A549 (cell line): Measurements from ENCODE around the gene MT1F.
A peak's percentile ranks its signal among the peaks of the same experiment; 100 is the strongest.

ENCODE experiments used
- CBX2 ChIP-seq: fragments of 200-600 bp; sonication (generic); IDR thresholded peaks from 2 replicates; pipeline ENCODE4 v1.6.1; 2016; ENCODE audit warnings: low read depth, mild to moderate bottlenecking, borderline replicate concordance
- HDAC2 ChIP-seq: fragments of 200-600 bp; sonication (generic); IDR thresholded peaks from 2 replicates; pipeline ENCODE4 v1.6.1; 2016
- MAX ChIP-seq: IDR thresholded peaks from 2 replicates; pipeline ENCODE4 v1.6.1; 2012
- RARB ChIP-seq: fragments of 250-450 bp; sonication (Bioruptor Pico); IDR thresholded peaks from 2 replicates; pipeline ENCODE4 v1.8.0; 2021; ENCODE audit warnings: mild to moderate bottlenecking, moderate library complexity
- TF ChIP-seq, protein P1 (sequence below): fragments of >200 bp; sonication (Bioruptor Twin); formaldehyde crosslinking; IDR thresholded peaks from 3 replicates; pipeline ENCODE4 v1.5.1; 2016

DNA sequence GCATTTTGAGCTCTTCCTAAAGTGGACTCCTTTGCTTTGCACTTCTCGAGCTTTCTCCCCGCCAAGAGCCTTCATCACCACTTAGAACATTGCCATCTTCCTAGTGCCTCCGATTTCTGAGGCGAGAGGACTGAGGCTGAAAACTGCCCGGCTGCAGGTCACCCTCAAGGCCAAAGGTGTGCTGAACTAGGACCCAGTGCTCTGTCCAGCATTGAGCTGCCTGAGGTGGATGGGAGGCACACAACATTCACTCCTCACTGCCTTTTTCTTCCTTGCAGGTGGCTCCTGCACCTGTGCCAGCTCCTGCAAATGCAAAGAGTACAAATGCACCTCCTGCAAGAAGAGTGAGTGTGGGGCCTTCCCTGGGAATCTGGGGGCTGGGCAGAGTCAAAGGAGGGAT is 13.9 kb upstream of the MT1F start:
- TF ChIP-seq MAX (no peak), CBX2 (no peak), HDAC2 (no peak), RARB (CRISPR knock-in tag) (no peak)
- TF ChIP-seq, protein P1, sequence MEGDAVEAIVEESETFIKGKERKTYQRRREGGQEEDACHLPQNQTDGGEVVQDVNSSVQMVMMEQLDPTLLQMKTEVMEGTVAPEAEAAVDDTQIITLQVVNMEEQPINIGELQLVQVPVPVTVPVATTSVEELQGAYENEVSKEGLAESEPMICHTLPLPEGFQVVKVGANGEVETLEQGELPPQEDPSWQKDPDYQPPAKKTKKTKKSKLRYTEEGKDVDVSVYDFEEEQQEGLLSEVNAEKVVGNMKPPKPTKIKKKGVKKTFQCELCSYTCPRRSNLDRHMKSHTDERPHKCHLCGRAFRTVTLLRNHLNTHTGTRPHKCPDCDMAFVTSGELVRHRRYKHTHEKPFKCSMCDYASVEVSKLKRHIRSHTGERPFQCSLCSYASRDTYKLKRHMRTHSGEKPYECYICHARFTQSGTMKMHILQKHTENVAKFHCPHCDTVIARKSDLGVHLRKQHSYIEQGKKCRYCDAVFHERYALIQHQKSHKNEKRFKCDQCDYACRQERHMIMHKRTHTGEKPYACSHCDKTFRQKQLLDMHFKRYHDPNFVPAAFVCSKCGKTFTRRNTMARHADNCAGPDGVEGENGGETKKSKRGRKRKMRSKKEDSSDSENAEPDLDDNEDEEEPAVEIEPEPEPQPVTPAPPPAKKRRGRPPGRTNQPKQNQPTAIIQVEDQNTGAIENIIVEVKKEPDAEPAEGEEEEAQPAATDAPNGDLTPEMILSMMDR, result 0 out of 3 replicates have a peak, but pooled peaks have one; percentile 2
